GM18951 (cell line): ENCODE data around the gene MACROD2.

Experiments used
- POLR2A ChIP-seq: IDR thresholded peaks from 4 replicates; pipeline ENCODE4 v1.6.1; 2011; ENCODE audit warnings: mild to moderate bottlenecking; ENCODE audit not compliant: insufficient read length, insufficient read depth; ENCODE audit errors: extremely low read depth
- in situ Hi-C: fragments of 300-500 bp; cut with MboI; formaldehyde crosslinking; loops from one replicate; pipeline ENCODE4 v1.12.0; 2022; ENCODE audit warnings: low sequenced_read_pairs, mixed read lengths, inconsistent platforms; ENCODE audit not compliant: unreplicated experiment

Gene MACROD2

GRCh38 chr20:14691994-14692393, 696.7 kb downstream of the MACROD2 start:
- in situ Hi-C loops: no loop called here
- no peak for TF ChIP-seq POLR2A

- in situ Hi-C loops: no loop called here
Observed at GRCh38 chr20:14696478-14696877, 701.2 kb downstream of the MACROD2 start.

GRCh38 chr20:14696937-14697336, 701.6 kb downstream of the MACROD2 start:
- in situ Hi-C loops: no loop called here

More at GRCh38 chr20:14696478-14696877, 701.2 kb downstream of the MACROD2 start:
- TF ChIP-seq POLR2A: no peak

GRCh38 chr20:14698125-14698524, 702.8 kb downstream of the MACROD2 start:
- no peak for TF ChIP-seq POLR2A
- in situ Hi-C loops: no loop called here

More at GRCh38 chr20:14696937-14697336, 701.6 kb downstream of the MACROD2 start:
- TF ChIP-seq POLR2A: no peak

GRCh38 chr20:14698605-14699373, 703.5 kb downstream of the MACROD2 start:
- TF ChIP-seq POLR2A: no peak
- in situ Hi-C loops: no loop called here

GRCh38 chr20:14700639-14700960, 705.3 kb downstream of the MACROD2 start:
- in situ Hi-C loops: no loop called here
- no peak for TF ChIP-seq POLR2A

- in situ Hi-C loops: no loop called here
- no peak for TF ChIP-seq POLR2A
Observed at GRCh38 chr20:14701326-14701725, 706.0 kb downstream of the MACROD2 start.

- no peak for TF ChIP-seq POLR2A
- in situ Hi-C loops: no loop called here
Observed at GRCh38 chr20:14706555-14706954, 711.2 kb downstream of the MACROD2 start.

GRCh38 chr20:14707026-14707680, 711.8 kb downstream of the MACROD2 start:
- TF ChIP-seq POLR2A: no peak
- in situ Hi-C loops: no loop called here

GRCh38 chr20:14707865-14708596, 712.7 kb downstream of the MACROD2 start:
- in situ Hi-C loops: no loop called here
- no peak for TF ChIP-seq POLR2A

- no peak for TF ChIP-seq POLR2A
- in situ Hi-C loops: no loop called here
Observed at GRCh38 chr20:14709439-14709838, 714.1 kb downstream of the MACROD2 start.

GRCh38 chr20:14710951-14711350, 715.6 kb downstream of the MACROD2 start:
- no peak for TF ChIP-seq POLR2A
- in situ Hi-C loops: no loop called here

- TF ChIP-seq POLR2A: no peak
- in situ Hi-C loops: no loop called here
Observed at GRCh38 chr20:14711652-14712051, 716.3 kb downstream of the MACROD2 start.

- TF ChIP-seq POLR2A: no peak
- in situ Hi-C loops: no loop called here
Observed at GRCh38 chr20:14712302-14712739, 717.0 kb downstream of the MACROD2 start.

- in situ Hi-C loops: no loop called here
- TF ChIP-seq POLR2A: no peak
Observed at GRCh38 chr20:14715400-14715799, 720.1 kb downstream of the MACROD2 start.
